ENCODE results near the gene KCNB1. TPM values are rescaled to one million over a fixed set of nuclear protein-coding genes. Genes with fewer than 3 reads are reported as not detected.

KCNB1 gene
- total and polyA plus RNA-seq, 2 of the 4 experiments (the other 2 are of a cell fraction): 0.05 TPM; not detected in 1

GRCh38 chr20:49337357-49337756, 145.1 kb downstream of the KCNB1 start:
- in situ Hi-C loops (cut with MboI; ENCODE audit: low sequenced_read_pairs): loop anchor here (25.0 kb wide), 1 partner anchor 525 kb away; no protein-coding TSS in a partner anchor
- no peak overlapping the region for H3K4ac ChIP-seq (ENCODE audit: low read depth, low read length)
- no peak overlapping the region for H3K23ac ChIP-seq (ENCODE audit: low read depth, low read length)
- H3K4me3 ChIP-seq (ENCODE audit: insufficient read depth, low read depth, low read length): no peak overlapping the region
- peaks cover 2% of the 10 kb centered on the region; the same call in 1 of the 2 replicates for H3K4me1 ChIP-seq (ENCODE audit: control insufficient read depth, insufficient read depth, low read length)
- H3K79me1 ChIP-seq (ENCODE audit: low read depth in 1 of 2, low read length in 2 of 2): no peaks in the 10 kb centered on the region
- WGBS, 2 experiments (ENCODE audit: extremely low coverage in 2 of 2, insufficient read length in 1 of 2): 39% methylated on average over 5 of the region's 7 CpGs; no CpG with 5 or more reads in 1 of the 2 experiments
- H4K20me1 ChIP-seq (ENCODE audit: insufficient read depth, low read length): no peaks in the 10 kb centered on the region
- peaks cover 23% of the 10 kb centered on the region for H3K27me3 ChIP-seq (ENCODE audit: control insufficient read depth, insufficient read depth, low read length)
- no peak overlapping the region for H2BK20ac ChIP-seq (ENCODE audit: low read depth, low read length)
- no peak overlapping the region for H2BK120ac ChIP-seq (ENCODE audit: low read depth, low read length)
- no peak overlapping the region for H2BK5ac ChIP-seq (ENCODE audit: low read depth, low read length, poor library complexity, severe bottlenecking)
- no peak overlapping the region for H3K27ac ChIP-seq (ENCODE audit: insufficient read depth, low read length)
- H2AFZ ChIP-seq (replicated peaks; ENCODE audit: low read length, poor library complexity): no peak overlapping the region
- H4K91ac ChIP-seq (ENCODE audit: insufficient read depth, low read depth, low read length): no peak overlapping the region
- H3K14ac ChIP-seq (replicated peaks; ENCODE audit: low read depth, low read length): no peak overlapping the region
- H2AK9ac ChIP-seq (replicated peaks; ENCODE audit: low read depth, low read length, poor library complexity): no peak overlapping the region
- no peak for DNase-seq
- H4K5ac ChIP-seq (ENCODE audit: low read depth, low read length): no peak overlapping the region
- no peaks in the 10 kb centered on the region for H3K9me1 ChIP-seq (ENCODE audit: insufficient read depth, low read length)
- H3K9me3 ChIP-seq (ENCODE audit: control insufficient read depth, insufficient read depth, low read length): no peaks in the 10 kb centered on the region
- BruUV-seq (replicated peaks): no TSS peak
- dilution Hi-C loops (cut with HindIII; ENCODE audit: low sequenced_read_pairs, unreplicated experiment): no loop called here
- intact Hi-C loops (cut with micrococcal nuclease): no loop called here
- H3K4me2 ChIP-seq (ENCODE audit: low read depth, low read length): no peak overlapping the region
- no peak overlapping the region for H3K9ac ChIP-seq (ENCODE audit: low read depth, low read length)
- ChIA-PET CTCF (interaction anchor here (0.6 kb wide), 1 partner anchor 196 kb away, joined by 3 read pairs; no protein-coding TSS in a partner anchor), POLR2A (ENCODE audit: unreplicated experiment) (no interaction called here)
- H3K56ac ChIP-seq (ENCODE audit: extremely low read depth, insufficient read depth, low read length): no peak overlapping the region
- TF ChIP-seq RAD21 (IDR thresholded peaks at IDR 0.05; ENCODE audit: low read length): no peak
- TF ChIP-seq, protein P1, sequence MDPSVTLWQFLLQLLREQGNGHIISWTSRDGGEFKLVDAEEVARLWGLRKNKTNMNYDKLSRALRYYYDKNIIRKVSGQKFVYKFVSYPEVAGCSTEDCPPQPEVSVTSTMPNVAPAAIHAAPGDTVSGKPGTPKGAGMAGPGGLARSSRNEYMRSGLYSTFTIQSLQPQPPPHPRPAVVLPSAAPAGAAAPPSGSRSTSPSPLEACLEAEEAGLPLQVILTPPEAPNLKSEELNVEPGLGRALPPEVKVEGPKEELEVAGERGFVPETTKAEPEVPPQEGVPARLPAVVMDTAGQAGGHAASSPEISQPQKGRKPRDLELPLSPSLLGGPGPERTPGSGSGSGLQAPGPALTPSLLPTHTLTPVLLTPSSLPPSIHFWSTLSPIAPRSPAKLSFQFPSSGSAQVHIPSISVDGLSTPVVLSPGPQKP (IDR thresholded peaks at IDR 0.05; ENCODE audit: borderline replicate concordance, low read depth, low read length): no peak
- no peaks in the 10 kb centered on the region for H3K36me3 ChIP-seq (ENCODE audit: control insufficient read depth, insufficient read depth, low read length)
- no peak overlapping the region for H3K18ac ChIP-seq (ENCODE audit: low read depth, low read length)
- no peak overlapping the region for H2AK5ac ChIP-seq (ENCODE audit: low read depth, low read length)
- H4K8ac ChIP-seq (ENCODE audit: low read depth in 2 of 2, low read length in 2 of 2): no peak overlapping the region
- no peak overlapping the region for H2BK15ac ChIP-seq (ENCODE audit: low read depth, low read length)
- no peak for ATAC-seq (ENCODE audit: low read depth)

Data from IMR-90 (cell line).